Activated T-cell treated with anti-CD3 and anti-CD28 coated beads, Interleukin-2, amount 50 U/mL, for 72 hours (primary cell): Measurements from ENCODE around the gene MEGF11. TPM values are rescaled to one million over a fixed set of nuclear protein-coding genes. Genes with fewer than 3 reads are reported as not detected.

Source experiments
- ATAC-seq, 2 donors: fragments of 150-1000 bp; cut with Tn5 transposase; replicated peaks in 1 of 2; 2 replicates each; pipeline ENCODE4 v1.10.0; 2021; ENCODE audit warnings: moderate library complexity in 2 of 2, mild to moderate bottlenecking in 1 of 2
- DNase-seq, 2 donors: peaks; one replicate each; pipeline ENCODE4 v3.0.0; 2021 to 2022; ENCODE audit warnings: mixed read lengths in 1 of 2
- H3K27ac Mint-ChIP-seq: one replicate; pipeline ENCODE4 v1.8.0; 2022; ENCODE audit warnings: mild to moderate bottlenecking, moderate library complexity, mixed read lengths
- H3K27me3 Mint-ChIP-seq: one replicate; pipeline ENCODE4 v1.8.0; 2022; ENCODE audit warnings: low read depth, mixed read lengths
- H3K36me3 Mint-ChIP-seq, 2 donors: one replicate each; pipeline ENCODE4 v1.8.0; 2022; ENCODE audit warnings: mixed read lengths in 2 of 2, mild to moderate bottlenecking in 1 of 2; ENCODE audit not compliant: insufficient read depth in 2 of 2
- H3K4me1 Mint-ChIP-seq: one replicate; pipeline ENCODE4 v1.8.0; 2022; ENCODE audit warnings: low read depth, mixed read lengths
- H3K4me3 Mint-ChIP-seq, 2 donors: one replicate each; pipeline ENCODE4 v1.8.0; 2022; ENCODE audit warnings: mild to moderate bottlenecking in 2 of 2, mixed read lengths in 2 of 2, moderate library complexity in 2 of 2
- H3K9me3 Mint-ChIP-seq, 2 donors: one replicate each; pipeline ENCODE4 v1.8.0; 2022; ENCODE audit warnings: mixed read lengths in 2 of 2
- total RNA-seq, 2 donors: library from RNA; stranded (reverse); gene quantifications; one replicate each; pipeline ENCODE4 v1.2.3, GENCODE V29; 2022

MEGF11 gene
- total RNA-seq, 2 donors from 2014 or later = not detected

GRCh38 chr15:65918945-65919344, 334.6 kb downstream of the MEGF11 start:
- peak overlapping the region; percentile 26 for H3K27ac Mint-ChIP-seq
- H3K4me1 Mint-ChIP-seq = peaks cover 45% of the 10 kb centered on the region
- peaks cover 0 to 4% of the 10 kb centered on the region in 2 donors for H3K36me3 Mint-ChIP-seq
- H3K4me3 Mint-ChIP-seq = peak overlapping the region in 1 of 2 donors; percentile 47
- ATAC-seq (no peak), DNase-seq (no peak)
- H3K9me3 Mint-ChIP-seq = no peaks in the 10 kb centered on the region
- H3K27me3 Mint-ChIP-seq = no peaks in the 10 kb centered on the region

- H3K4me1 Mint-ChIP-seq = peaks cover 45% of the 10 kb centered on the region
- H3K36me3 Mint-ChIP-seq = peaks cover 0 to 4% of the 10 kb centered on the region in 2 donors
- DNase-seq (peak; percentile 9 to 14), ATAC-seq (peak in 1 of 2 donors; percentile 21)
- H3K27me3 Mint-ChIP-seq = no peaks in the 10 kb centered on the region
- H3K27ac Mint-ChIP-seq = peak overlapping the region; percentile 26
- peak overlapping the region; percentile 47 to 72 for H3K4me3 Mint-ChIP-seq
- no peaks in the 10 kb centered on the region for H3K9me3 Mint-ChIP-seq
Observed at GRCh38 chr15:65918357-65918920, 335.1 kb downstream of the MEGF11 start.

DNA sequence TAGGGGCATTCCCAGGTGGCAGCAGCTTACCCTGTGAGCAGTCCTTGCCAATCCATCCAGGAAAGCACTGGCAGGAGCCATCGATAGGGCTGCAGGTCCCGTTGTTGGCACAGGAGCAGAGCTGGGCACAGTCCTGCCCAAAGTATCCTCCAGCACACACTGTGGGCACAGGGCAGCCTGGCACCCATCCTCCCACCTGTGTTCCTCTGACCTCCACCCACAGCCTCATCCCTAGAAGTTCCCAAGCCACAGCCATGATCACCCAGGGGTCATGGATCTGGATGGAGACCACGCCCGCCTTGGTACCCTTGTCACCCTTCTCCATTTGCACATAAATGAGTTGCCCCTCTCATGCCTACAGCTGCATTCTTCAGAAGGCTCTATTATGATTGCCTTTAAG, 335.6 kb downstream of the MEGF11 start:
- Mint-ChIP-seq H3K27ac (peak overlapping the region; percentile 26), H3K27me3 (no peaks in the 10 kb centered on the region)
- ATAC-seq = no peak

GRCh38 chr15:65917407-65917756, 336.2 kb downstream of the MEGF11 start:
- ATAC-seq = no peak
- H3K9me3 Mint-ChIP-seq = no peaks in the 10 kb centered on the region
- H3K36me3 Mint-ChIP-seq = peaks cover 0 to 4% of the 10 kb centered on the region in 2 donors
- DNase-seq = no peak
- peak overlapping the region; percentile 10 for H3K27ac Mint-ChIP-seq
- H3K4me3 Mint-ChIP-seq = peak overlapping the region; percentile 28 to 72
- no peaks in the 10 kb centered on the region for H3K27me3 Mint-ChIP-seq
- peaks cover 45% of the 10 kb centered on the region for H3K4me1 Mint-ChIP-seq

More for the DNA sequence above, 335.6 kb downstream of the MEGF11 start:
- Mint-ChIP-seq H3K9me3 (no peaks in the 10 kb centered on the region), H3K4me3 (peak overlapping the region in 1 of 2 donors; percentile 72), H3K4me1 (peaks cover 45% of the 10 kb centered on the region), H3K36me3 (peaks cover 0 to 4% of the 10 kb centered on the region in 2 donors)
- DNase-seq = no peak

GRCh38 chr15:65916664-65917406, 336.7 kb downstream of the MEGF11 start:
- no peaks in the 10 kb centered on the region for H3K9me3 Mint-ChIP-seq
- H3K36me3 Mint-ChIP-seq = peaks cover 0 to 4% of the 10 kb centered on the region in 2 donors
- no peaks in the 10 kb centered on the region for H3K27me3 Mint-ChIP-seq
- peak overlapping the region; percentile 28 to 72 for H3K4me3 Mint-ChIP-seq
- peaks cover 45% of the 10 kb centered on the region for H3K4me1 Mint-ChIP-seq
- DNase-seq (peak; percentile 65 to 77), ATAC-seq (peak; percentile 95 to 97)
- H3K27ac Mint-ChIP-seq = peak overlapping the region; percentile 10

DNA sequence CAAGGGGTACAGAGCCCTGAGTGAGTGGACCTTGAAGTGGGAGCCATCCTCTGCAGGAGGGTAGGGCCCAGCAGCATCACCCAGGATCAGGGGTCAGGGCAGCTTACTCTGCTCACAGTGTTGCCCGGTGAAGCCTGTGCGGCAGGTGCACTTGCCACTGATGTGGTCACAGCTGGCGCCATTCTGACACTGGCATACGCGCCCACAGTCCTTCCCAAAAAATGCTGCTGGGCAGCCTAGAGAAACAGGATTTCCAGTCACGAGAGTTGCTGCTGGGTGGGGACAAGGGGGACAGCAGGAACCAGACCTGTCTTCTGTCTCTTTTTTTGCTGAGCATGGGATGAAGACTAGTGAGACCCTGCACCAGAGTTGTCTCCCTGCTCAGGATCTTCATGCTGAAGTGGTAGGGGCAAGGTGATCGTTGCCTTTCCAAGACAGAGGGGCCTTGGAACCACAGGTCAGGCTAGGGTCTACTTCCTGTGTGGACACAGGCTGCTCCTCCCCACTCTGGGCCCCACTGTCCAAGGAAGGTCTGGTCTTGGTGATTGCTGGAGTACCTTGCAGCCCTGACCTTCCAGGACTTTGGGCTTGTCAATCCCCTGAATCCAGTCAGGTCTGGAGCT, 337.4 kb downstream of the MEGF11 start:
- H3K9me3 Mint-ChIP-seq = no peaks in the 10 kb centered on the region
- H3K27ac Mint-ChIP-seq = no peak overlapping the region
- H3K27me3 Mint-ChIP-seq = no peaks in the 10 kb centered on the region
- H3K36me3 Mint-ChIP-seq = peaks cover 0 to 4% of the 10 kb centered on the region in 2 donors
- ATAC-seq = no peak
- H3K4me1 Mint-ChIP-seq = peaks cover 45% of the 10 kb centered on the region
- no peak for DNase-seq
- H3K4me3 Mint-ChIP-seq = peak overlapping the region in 1 of 2 donors; percentile 72

DNA sequence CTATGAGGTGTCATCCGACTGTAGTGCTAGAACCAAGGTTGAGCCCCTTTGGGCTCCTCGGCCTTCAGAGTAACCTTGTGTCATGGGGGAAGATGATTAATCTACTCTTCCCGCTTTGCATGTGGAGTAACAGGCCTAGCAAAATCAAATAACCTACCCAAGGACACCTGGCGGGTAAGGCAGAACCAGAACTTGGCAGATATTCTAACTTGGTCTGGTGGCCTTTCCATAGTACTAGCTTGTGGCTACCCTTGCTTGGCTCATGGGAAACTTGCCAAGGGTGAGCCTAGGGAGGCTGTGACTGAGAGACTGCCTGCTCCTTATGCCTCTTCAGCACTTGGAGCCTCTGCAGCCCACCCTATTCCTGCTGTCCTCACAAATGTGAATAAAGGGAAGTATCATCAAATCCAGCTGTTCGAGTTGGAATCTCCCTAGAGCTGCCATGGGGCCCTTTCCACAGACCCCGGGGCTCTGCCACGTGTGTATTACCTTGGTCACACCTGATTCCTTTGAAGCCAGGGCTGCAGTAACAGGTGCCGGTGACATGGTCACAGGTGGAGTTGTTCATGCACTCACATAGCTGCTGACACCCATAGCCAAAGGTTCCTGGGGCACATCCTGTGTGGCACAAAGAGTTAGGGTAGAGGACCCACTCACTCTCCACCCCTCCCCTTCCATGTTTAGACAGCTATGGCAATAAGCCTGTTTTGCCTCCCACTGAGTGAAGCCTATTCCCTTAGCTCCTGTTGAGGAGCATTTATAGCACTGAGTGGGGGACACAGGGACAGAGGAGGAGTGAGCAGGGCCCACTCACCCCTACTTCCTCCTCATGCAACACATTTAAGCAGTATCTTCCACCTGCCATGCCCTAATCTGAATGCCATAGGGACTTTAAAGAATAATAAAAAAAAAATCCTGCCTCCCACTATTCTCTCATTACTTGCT, 338.3 kb downstream of the MEGF11 start:
- H3K27me3 Mint-ChIP-seq = no peaks in the 10 kb centered on the region
- no peak for DNase-seq
- H3K4me3 Mint-ChIP-seq = no peak overlapping the region
- H3K36me3 Mint-ChIP-seq = peaks cover 0 to 4% of the 10 kb centered on the region in 2 donors
- H3K9me3 Mint-ChIP-seq = no peaks in the 10 kb centered on the region
- ATAC-seq = no peak
- H3K4me1 Mint-ChIP-seq = peaks cover 39% of the 10 kb centered on the region
- no peak overlapping the region for H3K27ac Mint-ChIP-seq

DNA sequence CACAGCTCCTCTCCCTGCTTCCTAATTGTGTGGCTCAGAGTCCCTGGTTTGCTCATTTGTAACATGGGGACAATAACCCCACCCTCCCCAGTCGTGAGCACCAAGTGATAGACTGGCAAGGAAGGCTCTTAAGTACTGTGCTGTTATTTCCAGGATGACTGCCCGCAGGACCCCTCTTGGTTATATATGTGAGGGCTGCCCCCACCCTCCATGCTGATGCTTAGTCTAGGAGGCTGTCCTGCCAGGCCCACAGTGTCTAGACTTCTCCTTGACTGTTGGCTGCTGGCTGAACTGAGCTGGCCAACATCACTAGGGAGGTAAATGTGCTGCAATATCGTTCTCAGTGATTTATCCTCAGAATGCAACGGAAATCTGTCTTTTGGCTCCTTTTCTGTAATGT, 339.2 kb downstream of the MEGF11 start:
- DNase-seq = no peak
- no peak overlapping the region for H3K27ac Mint-ChIP-seq
- ATAC-seq = no peak
- H3K4me1 Mint-ChIP-seq = peaks cover 38% of the 10 kb centered on the region
- no peak overlapping the region for H3K4me3 Mint-ChIP-seq
- H3K27me3 Mint-ChIP-seq = no peaks in the 10 kb centered on the region
- peaks cover 0 to 4% of the 10 kb centered on the region in 2 donors for H3K36me3 Mint-ChIP-seq
- no peaks in the 10 kb centered on the region for H3K9me3 Mint-ChIP-seq

- no peak overlapping the region for H3K4me3 Mint-ChIP-seq
- peaks cover 0 to 4% of the 10 kb centered on the region in 2 donors for H3K36me3 Mint-ChIP-seq
- ATAC-seq (no peak), DNase-seq (no peak)
- no peak overlapping the region for H3K27ac Mint-ChIP-seq
- no peaks in the 10 kb centered on the region for H3K27me3 Mint-ChIP-seq
- no peaks in the 10 kb centered on the region for H3K9me3 Mint-ChIP-seq
- peaks cover 35% of the 10 kb centered on the region for H3K4me1 Mint-ChIP-seq
Observed at GRCh38 chr15:65913631-65914199, 339.8 kb downstream of the MEGF11 start.

- Mint-ChIP-seq H3K27me3 (no peaks in the 10 kb centered on the region), H3K27ac (no peak overlapping the region), H3K4me1 (peaks cover 20% of the 10 kb centered on the region), H3K4me3 (no peak overlapping the region), H3K36me3 (no peaks in the 10 kb centered on the region), H3K9me3 (no peaks in the 10 kb centered on the region)
- no peak for DNase-seq
- ATAC-seq = no peak
Observed at GRCh38 chr15:65912235-65912634, 341.3 kb downstream of the MEGF11 start.

DNA sequence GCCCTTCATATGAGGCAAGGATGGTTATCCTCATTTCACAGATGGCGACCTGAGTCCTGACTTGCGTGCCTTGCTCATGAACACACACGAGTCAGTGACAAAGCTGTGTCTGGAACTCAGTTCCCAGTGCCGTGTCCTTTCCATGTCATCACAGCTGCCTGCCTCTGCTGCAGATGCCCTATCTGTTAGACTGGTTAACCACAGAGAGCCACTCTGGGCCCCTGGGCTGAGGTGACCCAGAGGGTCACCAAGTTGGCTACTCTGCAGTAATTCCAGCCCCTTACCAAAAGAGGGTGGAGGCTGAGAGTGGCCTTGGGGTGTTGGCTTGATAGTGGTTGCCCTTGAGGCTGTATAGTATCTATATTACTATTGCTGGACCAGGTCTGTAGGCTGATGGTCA, 343.2 kb downstream of the MEGF11 start:
- Mint-ChIP-seq H3K27ac (no peak overlapping the region), H3K4me3 (no peak overlapping the region), H3K27me3 (no peaks in the 10 kb centered on the region), H3K9me3 (no peaks in the 10 kb centered on the region), H3K4me1 (peaks cover 3% of the 10 kb centered on the region), H3K36me3 (no peaks in the 10 kb centered on the region)
- ATAC-seq (no peak), DNase-seq (no peak)

- H3K9me3 Mint-ChIP-seq = no peaks in the 10 kb centered on the region
- H3K4me1 Mint-ChIP-seq = no peaks in the 10 kb centered on the region
- ATAC-seq (no peak), DNase-seq (no peak)
- no peaks in the 10 kb centered on the region for H3K36me3 Mint-ChIP-seq
- no peak overlapping the region for H3K27ac Mint-ChIP-seq
- H3K27me3 Mint-ChIP-seq = no peaks in the 10 kb centered on the region
- H3K4me3 Mint-ChIP-seq = no peak overlapping the region
Observed at GRCh38 chr15:65909831-65910230, 343.7 kb downstream of the MEGF11 start.
